Anterior cingulate cortex (tissue), 58 donors: Measurements from ENCODE around the gene TRAPPC10.
"Not testable (repeated sequence)": the region's sequence is repeated elsewhere in the genome, so short reads cannot be mapped to it uniquely, and the experiment has no call there.

Source experiments
- DNase-seq, 58 donors: peaks; one replicate each; lab custom pipeline; 2025; lab: John Stamatoyannopoulos, UW

Gene TRAPPC10

GRCh38 chr21:44084496-44085241 lies 72.6 kb downstream of the TRAPPC10 start:
- peak in 1 of 58 donors; percentile 21 for DNase-seq

GRCh38 chr21:44085491-44086321 lies 73.6 kb downstream of the TRAPPC10 start:
- peak in 50 of 58 donors; percentile 7 to 89 (median 64) for DNase-seq

- no peak for DNase-seq
Observed at GRCh38 chr21:44086636-44087425, 74.7 kb downstream of the TRAPPC10 start.

GRCh38 chr21:44087426-44088400 lies 75.6 kb downstream of the TRAPPC10 start:
- DNase-seq = peak in 1 of 58 donors; percentile 15

- DNase-seq = no peak
Observed at GRCh38 chr21:44088401-44088780, 76.3 kb downstream of the TRAPPC10 start.

- DNase-seq = no peak
Observed at GRCh38 chr21:44089001-44089911, 77.1 kb downstream of the TRAPPC10 start.

GRCh38 chr21:44090325-44090724 lies 78.2 kb downstream of the TRAPPC10 start:
- no peak for DNase-seq

- peak in 2 of 58 donors; percentile 36 to 44 for DNase-seq
Observed at GRCh38 chr21:44092211-44092610, 80.1 kb downstream of the TRAPPC10 start.

- no peak for DNase-seq
Observed at GRCh38 chr21:44093761-44094160, 81.7 kb downstream of the TRAPPC10 start.

- no peak for DNase-seq
Observed at GRCh38 chr21:44094832-44095231, 82.7 kb downstream of the TRAPPC10 start.

- not testable (repeated sequence) for DNase-seq
Observed at GRCh38 chr21:44098507-44098906, 86.4 kb downstream of the TRAPPC10 start.

GRCh38 chr21:44098964-44099363 lies 86.9 kb downstream of the TRAPPC10 start:
- not testable (repeated sequence) for DNase-seq

GRCh38 chr21:44107026-44107501 lies 95.0 kb downstream of the TRAPPC10 start, which contains the start of gene PWP2:
Gene PWP2 (plus strand): TSS chr21:44107399. CDS start chr21:44107417, 18 bp downstream.
- peak in 5 of 58 donors; percentile 25 to 67 (median 30) for DNase-seq

- DNase-seq = not testable (repeated sequence)
Observed at GRCh38 chr21:44107589-44107988, 95.5 kb downstream of the TRAPPC10 start.

- DNase-seq = not testable (repeated sequence)
Observed at GRCh38 chr21:44113702-44114371, 101.7 kb downstream of the TRAPPC10 start.

GRCh38 chr21:44122131-44122530 lies 110.0 kb downstream of the TRAPPC10 start:
- not testable (repeated sequence) for DNase-seq

GRCh38 chr21:44127827-44128226 lies 115.7 kb downstream of the TRAPPC10 start:
- DNase-seq = not testable (repeated sequence)

- DNase-seq = not testable (repeated sequence)
Observed at GRCh38 chr21:44133715-44134057, 121.6 kb downstream of the TRAPPC10 start.
